A673 (cell line): ENCODE data around the gene TXNDC16. TPM values are rescaled to one million over a fixed set of nuclear protein-coding genes. Genes with fewer than 3 reads are reported as not detected.

ENCODE experiments used
- BruUV-seq: library from RNA; stranded (reverse); fragments of 400-500 nt; replicated peaks from 2 replicates; lab custom pipeline; 2021; lab: Mats Ljungman, UMichigan
- CTCF ChIA-PET: fragments of 300-600 bp; sonication (Branson Sonifier 250); formaldehyde crosslinking; loops from one replicate; lab custom pipeline; 2022; ENCODE audit warnings: antibody characterized with exemption; lab: Charles Lee
- POLR2A ChIA-PET: fragments of 300-600 bp; sonication (Branson Sonifier 250); formaldehyde crosslinking; loops from one replicate; lab custom pipeline; 2022; ENCODE audit warnings: antibody characterized with exemption; ENCODE audit not compliant: low non-redundant PET; lab: Charles Lee
- DNase-seq: peaks from one replicate; pipeline ENCODE4 v3.0.0-alpha.2; 2015; ENCODE audit warnings: low spot score
- H3K27ac ChIP-seq: fragments of 200-600 bp; sonication (generic); 2 replicates; pipeline ENCODE4 v1.5.1; 2016; ENCODE audit warnings: mixed run types, low read depth, mild to moderate bottlenecking, mixed read lengths, antibody characterized with exemption, low read length; ENCODE audit not compliant: poor library complexity, severe bottlenecking
- H3K27me3 ChIP-seq: fragments of 200-600 bp; sonication (generic); replicated peaks from 2 replicates; pipeline ENCODE4 v1.6.1; 2017; ENCODE audit warnings: mixed run types, low read depth, mild to moderate bottlenecking, mixed read lengths, antibody characterized with exemption, low read length; ENCODE audit not compliant: insufficient read depth, poor library complexity
- H3K36me3 ChIP-seq: fragments of 200-600 bp; sonication (generic); 2 replicates; pipeline ENCODE4 v1.6.1; 2016; ENCODE audit warnings: mixed run types, mild to moderate bottlenecking, mixed read lengths, antibody characterized with exemption, low read length; ENCODE audit not compliant: insufficient read depth, poor library complexity, severe bottlenecking
- H3K4me1 ChIP-seq: fragments of 200-600 bp; sonication (generic); 2 replicates; pipeline ENCODE4 v1.6.1; 2017; ENCODE audit warnings: mixed run types, mild to moderate bottlenecking, mixed read lengths, antibody characterized with exemption, low read length; ENCODE audit not compliant: insufficient read depth, poor library complexity, severe bottlenecking
- H3K4me3 ChIP-seq: fragments of 200-600 bp; sonication (generic); 2 replicates; pipeline ENCODE4 v1.5.1; 2016; ENCODE audit warnings: low read depth, mixed run types, mild to moderate bottlenecking, mixed read lengths, low read length; ENCODE audit not compliant: poor library complexity, severe bottlenecking
- H3K9me3 ChIP-seq: fragments of 200-600 bp; sonication (generic); 2 replicates; pipeline ENCODE4 v1.6.1; 2016; ENCODE audit warnings: mixed run types, low read depth, mild to moderate bottlenecking, mixed read lengths, antibody characterized with exemption, low read length; ENCODE audit not compliant: poor library complexity, severe bottlenecking
- CTCF ChIP-seq: fragments of 300-800, 200-600 bp; sonication (generic); conservative IDR thresholded peaks from 2 replicates; pipeline ENCODE4 v1.5.1; 2017; ENCODE audit warnings: low read depth, mild to moderate bottlenecking, antibody characterized with exemption, low read length, moderate library complexity, mixed read lengths
- EZH2 ChIP-seq: fragments of 200-600 bp; sonication (generic); IDR thresholded peaks from 2 replicates; pipeline ENCODE4 v1.6.1; 2017; ENCODE audit warnings: borderline replicate concordance, low read depth, mild to moderate bottlenecking, mixed read lengths, antibody characterized with exemption, low read length; ENCODE audit not compliant: poor library complexity, severe bottlenecking
- intact Hi-C: fragments of 100-400 bp; cut with micrococcal nuclease; formaldehyde crosslinking; loops from one replicate; pipeline ENCODE4 v1.10.0; 2022; ENCODE audit not compliant: unreplicated experiment
- total RNA-seq: library from RNA; stranded (reverse); gene quantifications from 2 replicates; pipeline ENCODE4 v1.2.3, GENCODE V29; 2021

TXNDC16 gene
- total RNA-seq, 1 experiment from 2014 or later, result 4.8 TPM

- BruUV-seq, result no TSS peak
- peaks cover 9% of the 10 kb centered on the region for H3K4me1 ChIP-seq
- no peak for DNase-seq
- CTCF ChIA-PET, result no interaction called here
- no peaks in the 10 kb centered on the region for H3K9me3 ChIP-seq
- no peak overlapping the region for H3K4me3 ChIP-seq
- POLR2A ChIA-PET, result interaction anchor here (1.0 kb wide), 1 partner anchor 77 kb away, joined by 4 read pairs; no protein-coding TSS in a partner anchor
- TF ChIP-seq EZH2, result no peak
- TF ChIP-seq CTCF, result no peak
- intact Hi-C loops, result no loop called here
- no peak overlapping the region for H3K27ac ChIP-seq
- no peaks in the 10 kb centered on the region for H3K36me3 ChIP-seq
- no peaks in the 10 kb centered on the region for H3K27me3 ChIP-seq
Observed at GRCh38 chr14:52547027-52547426, 5.3 kb downstream of the TXNDC16 start.

- no peak for DNase-seq
- CTCF ChIA-PET, result no interaction called here
- POLR2A ChIA-PET, result interaction anchor here (1.0 kb wide), 1 partner anchor 77 kb away, joined by 4 read pairs; no protein-coding TSS in a partner anchor
- Histone ChIP-seq H3K4me1 (peaks cover 6% of the 10 kb centered on the region), H3K27me3 (no peaks in the 10 kb centered on the region), H3K27ac (no peak overlapping the region), H3K4me3 (no peak overlapping the region), H3K9me3 (no peaks in the 10 kb centered on the region), H3K36me3 (no peaks in the 10 kb centered on the region)
- no peak for TF ChIP-seq CTCF
- no peak for TF ChIP-seq EZH2
- no TSS peak for BruUV-seq
- intact Hi-C loops, result no loop called here
Observed at GRCh38 chr14:52546318-52546670, 6.0 kb downstream of the TXNDC16 start.

GRCh38 chr14:52545584-52546317 lies 6.6 kb downstream of the TXNDC16 start:
- intact Hi-C loops, result no loop called here
- ChIA-PET POLR2A (interaction anchor here (1.0 kb wide), 1 partner anchor 76 kb away, joined by 4 read pairs; no protein-coding TSS in a partner anchor), CTCF (no interaction called here)
- no TSS peak for BruUV-seq
- DNase-seq, result no peak
- no peak overlapping the region for H3K27ac ChIP-seq
- H3K9me3 ChIP-seq, result no peaks in the 10 kb centered on the region
- H3K27me3 ChIP-seq, result no peaks in the 10 kb centered on the region
- H3K36me3 ChIP-seq, result no peaks in the 10 kb centered on the region
- TF ChIP-seq CTCF (no peak), EZH2 (no peak)
- H3K4me3 ChIP-seq, result no peak overlapping the region
- peaks cover under 1% of the 10 kb centered on the region for H3K4me1 ChIP-seq
